Measurements from ENCODE around the gene TIMM17A. TPM values are rescaled to one million over a fixed set of nuclear protein-coding genes. Genes with fewer than 3 reads are reported as not detected.

The TIMM17A gene
- total and polyA plus RNA-seq, 2 of the 4 experiments (the other 2 are of a cell fraction): 80.4 to 87.3 TPM

DNA sequence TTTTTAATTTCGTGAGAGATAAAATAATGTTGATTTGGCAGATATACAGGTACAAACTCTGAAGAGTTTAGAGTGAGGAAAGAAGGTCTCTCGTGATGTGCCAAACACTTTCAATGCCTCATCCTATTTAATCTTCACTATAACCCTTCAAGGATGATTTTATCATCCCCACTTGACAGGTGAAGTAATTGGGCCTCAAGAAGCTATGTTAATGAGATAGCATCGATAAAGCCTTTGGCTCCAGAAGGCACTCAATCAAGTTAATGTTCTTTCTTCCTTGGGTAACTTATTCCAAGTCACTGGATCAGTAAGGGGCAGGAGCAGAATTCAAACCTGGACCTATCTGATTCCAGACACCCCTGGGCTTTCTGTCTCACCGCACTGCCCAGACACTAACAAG lies 16.2 kb upstream of the TIMM17A start (continued):
- TF ChIP-seq MAFK (IDR thresholded peaks at IDR 0.05; ENCODE audit: low read depth, low read length) (no peak), FOS (IDR thresholded peaks at IDR 0.05; ENCODE audit: low read depth, low read length) (no peak), POLR2A (IDR thresholded peaks at IDR 0.05; ENCODE audit: low read depth, low read length) (no peak), RCOR1 (IDR thresholded peaks at IDR 0.05; ENCODE audit: insufficient replicate concordance, low read length) (no peak)

DNA sequence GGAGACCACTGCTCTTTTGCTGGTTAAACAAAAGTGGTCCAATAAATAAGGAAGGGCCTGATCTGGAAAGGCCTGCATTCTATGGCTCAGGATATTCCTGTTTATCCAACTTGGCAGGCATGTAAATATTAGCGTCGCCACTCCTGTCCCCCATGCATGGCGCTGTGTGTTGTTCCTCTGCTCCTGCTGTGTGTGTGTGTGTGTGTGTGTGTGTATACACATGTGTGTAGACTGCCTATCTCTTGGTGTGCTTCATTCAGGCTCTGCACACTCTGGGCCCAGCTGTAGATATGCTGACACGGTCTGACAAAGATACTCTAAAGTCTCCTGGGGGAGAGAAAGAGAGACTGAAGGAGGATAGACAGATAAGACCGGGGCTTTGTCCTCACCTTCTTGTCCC lies 15.7 kb upstream of the TIMM17A start:
- peaks cover 15% of the 10 kb centered on the region for H4K20me1 ChIP-seq (ENCODE audit: insufficient read depth, low read length)
- H3K18ac ChIP-seq (ENCODE audit: low read depth, low read length): peak overlapping the region; percentile 61
- H2BK120ac ChIP-seq (ENCODE audit: low read depth, low read length): peak overlapping the region; percentile 75
- peak overlapping the region; percentile 80 for H3K14ac ChIP-seq (replicated peaks; ENCODE audit: low read depth, low read length)
- peak overlapping the region; percentile 48 for H4K91ac ChIP-seq (ENCODE audit: insufficient read depth, low read depth, low read length)
- H3K4me2 ChIP-seq (ENCODE audit: low read depth, low read length): peak overlapping the region; percentile 14
- peaks cover 32 to 74% of the 10 kb centered on the region in 2 experiments for H3K79me1 ChIP-seq (ENCODE audit: low read depth in 1 of 2, low read length in 2 of 2)
- BruUV-seq (replicated peaks): no TSS peak
- H2BK20ac ChIP-seq (ENCODE audit: low read depth, low read length): peak overlapping the region; percentile 71
- peak overlapping the region; percentile 94 for H2BK5ac ChIP-seq (ENCODE audit: low read depth, low read length, poor library complexity, severe bottlenecking)
- intact Hi-C loops (cut with micrococcal nuclease) (no loop called here), dilution Hi-C loops (cut with HindIII; ENCODE audit: low sequenced_read_pairs, unreplicated experiment) (no loop called here), in situ Hi-C loops (cut with MboI; ENCODE audit: low sequenced_read_pairs) (no loop called here)
- 50% methylated on average over 4 of the region's 5 CpGs; no CpG with 5 or more reads in 1 of the 2 experiments for WGBS, 2 experiments (ENCODE audit: extremely low coverage in 2 of 2, insufficient read length in 1 of 2)
- ChIA-PET CTCF (no interaction called here), POLR2A (ENCODE audit: unreplicated experiment) (interaction anchor here (0.7 kb wide), 1 partner anchor 189 kb away, joined by 8 read pairs; no protein-coding TSS in a partner anchor)
- DNase-seq (no peak), ATAC-seq (ENCODE audit: low read depth) (no peak; the same call in 1 of the 2 replicates)
- peak overlapping the region; percentile 42 for H3K9ac ChIP-seq (ENCODE audit: low read depth, low read length)
- peak overlapping the region; percentile 64 for H2AFZ ChIP-seq (replicated peaks; ENCODE audit: low read length, poor library complexity)
- peak overlapping the region; percentile 2 to 91; a peak in 2 of 4 replicates for H4K8ac ChIP-seq (ENCODE audit: low read depth in 2 of 2, low read length in 2 of 2)
- H3K27ac ChIP-seq (ENCODE audit: insufficient read depth, low read length): peak overlapping the region; percentile 73; the same call in 1 of the 2 replicates
- no peak overlapping the region for H2AK9ac ChIP-seq (replicated peaks; ENCODE audit: low read depth, low read length, poor library complexity)
- H3K9me1 ChIP-seq (ENCODE audit: insufficient read depth, low read length): peaks cover 32% of the 10 kb centered on the region
- H2BK15ac ChIP-seq (ENCODE audit: low read depth, low read length): peak overlapping the region; percentile 97; the same call in 2 of the 3 replicates
- peak overlapping the region; percentile 96 for H3K23ac ChIP-seq (ENCODE audit: low read depth, low read length)
- TF ChIP-seq CEBPB (IDR thresholded peaks at IDR 0.05; ENCODE audit: low read depth, low read length) (no peak), RCOR1 (IDR thresholded peaks at IDR 0.05; ENCODE audit: insufficient replicate concordance, low read length) (no peak), RAD21 (IDR thresholded peaks at IDR 0.05; ENCODE audit: low read length) (no peak), MXI1 (IDR thresholded peaks at IDR 0.05; ENCODE audit: borderline replicate concordance, low read depth, low read length) (no peak), MAFK (IDR thresholded peaks at IDR 0.05; ENCODE audit: low read depth, low read length) (no peak), BHLHE40 (IDR thresholded peaks at IDR 0.05; ENCODE audit: low read depth, low read length) (no peak)
- no peak overlapping the region; the same call in 1 of the 2 replicates for H3K56ac ChIP-seq (ENCODE audit: extremely low read depth, insufficient read depth, low read length)
- H3K4me3 ChIP-seq (ENCODE audit: insufficient read depth, low read depth, low read length): no peak overlapping the region
- H3K36me3 ChIP-seq (ENCODE audit: control insufficient read depth, insufficient read depth, low read length): peaks cover 5% of the 10 kb centered on the region; the same call in 1 of the 2 replicates
- H3K4me1 ChIP-seq (ENCODE audit: control insufficient read depth, insufficient read depth, low read length): peaks cover 39% of the 10 kb centered on the region
- H3K27me3 ChIP-seq (ENCODE audit: control insufficient read depth, insufficient read depth, low read length): no peaks in the 10 kb centered on the region
- H3K9me3 ChIP-seq (ENCODE audit: control insufficient read depth, insufficient read depth, low read length): no peaks in the 10 kb centered on the region; the same call in 1 of the 2 replicates
- H3K4ac ChIP-seq (ENCODE audit: low read depth, low read length): peak overlapping the region; percentile 98
- peak overlapping the region; percentile 71 for H4K5ac ChIP-seq (ENCODE audit: low read depth, low read length)
- peak overlapping the region; percentile 60 for H2AK5ac ChIP-seq (ENCODE audit: low read depth, low read length)

Data from IMR-90 (cell line).